Right atrium auricular region (tissue), 2 donors: ENCODE data around the gene XPR1. TPM values are rescaled to one million over a fixed set of nuclear protein-coding genes. Genes with fewer than 3 reads are reported as not detected.

Experiments used
- DNase-seq: peaks from one replicate; pipeline ENCODE4 v3.0.0-alpha.2; 2019; ENCODE audit warnings: low spot score
- H3K27ac ChIP-seq, 2 donors: fragments of 200-600 bp; sonication (generic); 1 replicate in 1 of 2; 2 replicates in 1 of 2; pipeline ENCODE4 v1.5.1; 2016 to 2019
- H3K27me3 ChIP-seq, 2 donors: fragments of 200-600 bp; sonication (generic); one replicate each; pipeline versions ENCODE4 v1.5.1 to v1.6.0; 2017 to 2019
- H3K36me3 ChIP-seq: fragments of 200-600 bp; sonication (generic); one replicate; pipeline ENCODE4 v1.5.1; 2016
- H3K4me1 ChIP-seq, 2 donors: fragments of 200-600 bp; sonication (generic); one replicate each; pipeline versions ENCODE4 v1.5.1 to v1.6.0; 2017 to 2019
- H3K4me3 ChIP-seq, 2 donors: fragments of 200-600 bp; sonication (generic); 1 replicate in 1 of 2; 2 replicates in 1 of 2; pipeline ENCODE4 v1.5.1; 2017 to 2019; ENCODE audit warnings: mild to moderate bottlenecking in 1 of 2, moderate library complexity in 1 of 2
- H3K9me3 ChIP-seq, 2 donors: fragments of 200-600 bp; sonication (generic); one replicate each; pipeline ENCODE4 v1.5.1; 2019
- total RNA-seq, 2 donors: library from RNA; depleted of rRNA; stranded (reverse); fragments of >200 nt; gene quantifications; one replicate each; pipeline ENCODE4 v1.1.0, GENCODE V29; 2016
- TF ChIP-seq, protein P1 (sequence below), 2 donors: fragments of 200-600 bp; sonication (generic); IDR thresholded peaks; one replicate each; pipeline ENCODE4 v1.5.1; 2019; ENCODE audit warnings: antibody characterized with exemption in 2 of 2

The XPR1 gene
- total RNA-seq, 2 donors from 2014 or later = 30.0 to 53.0 TPM

- no peak for DNase-seq
- H3K36me3 ChIP-seq = no peaks in the 10 kb centered on the region
- peak overlapping the region; percentile 91 to 95 for H3K4me3 ChIP-seq
- no peaks in the 10 kb centered on the region for H3K9me3 ChIP-seq
- peak overlapping the region; percentile 94 to 97 for H3K27ac ChIP-seq
- H3K27me3 ChIP-seq = no peaks in the 10 kb centered on the region
- H3K4me1 ChIP-seq = peaks cover 0 to 39% of the 10 kb centered on the region in 2 donors
- TF ChIP-seq, protein P1, sequence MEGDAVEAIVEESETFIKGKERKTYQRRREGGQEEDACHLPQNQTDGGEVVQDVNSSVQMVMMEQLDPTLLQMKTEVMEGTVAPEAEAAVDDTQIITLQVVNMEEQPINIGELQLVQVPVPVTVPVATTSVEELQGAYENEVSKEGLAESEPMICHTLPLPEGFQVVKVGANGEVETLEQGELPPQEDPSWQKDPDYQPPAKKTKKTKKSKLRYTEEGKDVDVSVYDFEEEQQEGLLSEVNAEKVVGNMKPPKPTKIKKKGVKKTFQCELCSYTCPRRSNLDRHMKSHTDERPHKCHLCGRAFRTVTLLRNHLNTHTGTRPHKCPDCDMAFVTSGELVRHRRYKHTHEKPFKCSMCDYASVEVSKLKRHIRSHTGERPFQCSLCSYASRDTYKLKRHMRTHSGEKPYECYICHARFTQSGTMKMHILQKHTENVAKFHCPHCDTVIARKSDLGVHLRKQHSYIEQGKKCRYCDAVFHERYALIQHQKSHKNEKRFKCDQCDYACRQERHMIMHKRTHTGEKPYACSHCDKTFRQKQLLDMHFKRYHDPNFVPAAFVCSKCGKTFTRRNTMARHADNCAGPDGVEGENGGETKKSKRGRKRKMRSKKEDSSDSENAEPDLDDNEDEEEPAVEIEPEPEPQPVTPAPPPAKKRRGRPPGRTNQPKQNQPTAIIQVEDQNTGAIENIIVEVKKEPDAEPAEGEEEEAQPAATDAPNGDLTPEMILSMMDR (IDR thresholded peaks at IDR 0.05) = peak in 1 of 2 donors; percentile 43
Observed at GRCh38 chr1:180632326-180633056, 669 bp downstream of the XPR1 start.

DNA sequence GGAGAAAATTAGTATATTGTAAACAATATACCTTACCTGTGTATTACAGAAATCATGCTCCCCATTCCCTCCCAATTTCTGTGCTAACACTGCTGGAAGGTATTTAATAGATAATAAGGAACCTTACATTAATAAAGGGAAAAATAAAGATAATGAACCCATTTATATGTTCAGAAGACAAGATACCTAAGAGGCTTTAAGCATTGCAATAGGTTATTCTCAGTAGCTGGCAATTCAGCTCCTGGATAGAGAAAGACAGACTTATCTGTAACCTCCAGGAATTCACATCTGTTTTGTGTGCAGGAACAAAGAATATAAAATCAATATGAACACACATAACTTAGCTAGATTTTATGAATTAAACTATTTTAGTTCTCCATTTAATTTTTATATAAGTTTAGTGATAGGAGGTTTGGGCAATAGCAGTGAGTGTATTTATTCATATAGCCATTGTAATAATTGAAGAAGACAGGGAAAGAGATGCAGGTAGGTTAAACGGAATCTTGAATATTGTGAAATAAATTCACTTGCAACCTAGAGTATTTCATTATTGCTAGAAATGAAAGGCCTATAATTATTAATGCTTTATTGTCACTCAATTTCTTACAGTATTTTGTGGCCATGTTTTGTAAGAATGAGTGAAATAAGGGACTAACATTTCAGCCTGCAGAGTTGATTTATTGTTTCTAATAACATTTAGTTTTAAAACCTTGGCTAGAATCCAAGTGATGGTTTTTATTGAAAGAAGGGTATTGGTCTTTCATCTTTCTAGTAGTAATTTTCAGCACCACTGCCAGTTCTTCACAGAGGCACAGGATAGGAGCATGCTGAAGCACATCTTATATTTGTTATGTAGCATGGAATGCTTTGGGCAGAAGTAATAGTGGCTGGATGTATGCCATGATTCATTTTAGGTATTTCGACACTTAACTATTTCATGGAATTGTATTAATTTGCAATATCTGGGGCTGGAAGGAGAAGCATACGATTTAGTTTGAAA is 1.5 kb downstream of the XPR1 start:
- peak overlapping the region; percentile 91 to 95 for H3K4me3 ChIP-seq
- TF ChIP-seq, protein P1 (IDR thresholded peaks at IDR 0.05) = no peak
- H3K36me3 ChIP-seq = no peaks in the 10 kb centered on the region
- peaks cover 0 to 39% of the 10 kb centered on the region in 2 donors for H3K4me1 ChIP-seq
- DNase-seq = no peak
- H3K27ac ChIP-seq = peak overlapping the region; percentile 94 to 97
- no peaks in the 10 kb centered on the region for H3K9me3 ChIP-seq
- no peaks in the 10 kb centered on the region for H3K27me3 ChIP-seq

DNA sequence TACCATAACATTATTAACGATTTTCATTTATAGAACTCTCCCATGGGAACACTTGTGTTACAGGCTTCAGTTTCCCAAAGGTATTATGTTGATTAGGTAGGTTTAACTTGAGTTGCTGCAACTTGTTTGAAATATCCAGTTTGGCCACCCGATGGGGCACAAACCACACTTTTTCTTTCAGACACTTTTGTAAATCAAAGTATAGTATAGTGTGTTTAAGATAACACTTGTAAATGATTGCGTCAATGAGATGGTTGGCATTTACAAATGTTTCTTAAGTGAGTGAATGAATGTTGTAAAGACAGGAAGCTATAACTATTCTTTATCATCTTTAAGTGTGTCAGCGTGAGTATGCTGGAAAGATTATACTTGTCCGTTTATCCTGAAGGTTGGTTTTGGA is 4.3 kb downstream of the XPR1 start:
- TF ChIP-seq, protein P1 (IDR thresholded peaks at IDR 0.05) = peak in 1 of 2 donors; percentile 29

DNA sequence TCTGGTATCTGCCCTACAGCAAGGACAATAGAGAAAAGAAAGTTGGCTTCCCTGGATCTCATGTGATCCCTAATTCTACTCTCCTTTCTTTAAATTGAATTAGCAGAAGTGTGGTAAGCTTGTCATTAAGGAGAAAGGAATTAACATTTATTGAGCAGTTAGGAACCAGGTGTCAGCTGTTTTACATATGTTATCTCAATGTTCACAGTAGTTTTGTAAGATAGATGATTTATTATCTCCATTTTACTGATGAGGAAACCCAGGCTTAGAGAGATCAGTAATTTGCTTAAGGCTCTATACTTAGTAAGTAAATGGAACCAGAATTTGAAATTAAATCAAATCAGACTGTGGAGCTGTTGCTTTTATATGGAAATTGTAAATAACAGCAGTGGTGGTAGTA is 8.0 kb downstream of the XPR1 start:
- no peaks in the 10 kb centered on the region for H3K36me3 ChIP-seq
- no peaks in the 10 kb centered on the region for H3K27me3 ChIP-seq
- no peak overlapping the region for H3K27ac ChIP-seq
- no peak for DNase-seq
- peaks cover 0 to 49% of the 10 kb centered on the region in 2 donors for H3K4me1 ChIP-seq
- no peaks in the 10 kb centered on the region for H3K9me3 ChIP-seq
- TF ChIP-seq, protein P1 (IDR thresholded peaks at IDR 0.05) = no peak
- H3K4me3 ChIP-seq = no peak overlapping the region

More for the DNA sequence above, 4.3 kb downstream of the XPR1 start:
- H3K36me3 ChIP-seq = no peaks in the 10 kb centered on the region
- no peaks in the 10 kb centered on the region for H3K27me3 ChIP-seq
- DNase-seq = no peak
- H3K4me3 ChIP-seq = no peak overlapping the region
- no peak overlapping the region for H3K27ac ChIP-seq
- no peaks in the 10 kb centered on the region for H3K9me3 ChIP-seq
- peaks cover 0 to 49% of the 10 kb centered on the region in 2 donors for H3K4me1 ChIP-seq

GRCh38 chr1:180640531-180640949 is 8.7 kb downstream of the XPR1 start:
- H3K4me3 ChIP-seq = no peak overlapping the region
- no peaks in the 10 kb centered on the region for H3K27me3 ChIP-seq
- TF ChIP-seq, protein P1 (IDR thresholded peaks at IDR 0.05) = no peak
- H3K36me3 ChIP-seq = no peaks in the 10 kb centered on the region
- H3K27ac ChIP-seq = no peak overlapping the region
- no peak for DNase-seq
- peaks cover 0 to 55% of the 10 kb centered on the region in 2 donors for H3K4me1 ChIP-seq
- H3K9me3 ChIP-seq = no peaks in the 10 kb centered on the region
